Measurements from ENCODE around the gene HS6ST1.

GRCh38 chr2:128286905-128287779 is 31.5 kb downstream of the HS6ST1 start:
- TF ChIP-seq POLR2AphosphoS5 (IDR thresholded peaks at IDR 0.05; ENCODE audit: low read depth, low read length) (no peak), POLR2A (IDR thresholded peaks at IDR 0.05; ENCODE audit: low read depth, low read length) (no peak), TAF1 (IDR thresholded peaks at IDR 0.05; ENCODE audit: low read depth, low read length) (no peak), SPI1 (IDR thresholded peaks at IDR 0.05; ENCODE audit: low read depth, low read length) (no peak)

Measured in GM12891 (cell line).